Esophagus mucosa (tissue), 1 donor: Measurements from ENCODE around the gene ZSCAN12. TPM values are rescaled to one million over a fixed set of nuclear protein-coding genes. Genes with fewer than 3 reads are reported as not detected.

Experiments used
- total RNA-seq: library from RNA; stranded (reverse); gene quantifications from one replicate; pipeline ENCODE4 v1.2.4, GENCODE V29; 2023
- donor health status: DM: yes; HTN: yes; CAD: no.

The ZSCAN12 gene
- total RNA-seq, 1 donor from 2014 or later, result 2.5 TPM

Other genes with a start within 250 kb of the ZSCAN12 start
- 6.4 TPM for gene ZSCAN9, start 174.5 kb downstream of the ZSCAN12 start, total RNA-seq
- 2.6 TPM for gene ZKSCAN4, start 147.5 kb downstream of the ZSCAN12 start, total RNA-seq
- gene NKAPL, start 140.4 kb downstream of the ZSCAN12 start, total RNA-seq, result 0.12 TPM
- gene ZSCAN26, start 132.6 kb downstream of the ZSCAN12 start, total RNA-seq, result 3.5 TPM
- gene PGBD1, start 118.2 kb downstream of the ZSCAN12 start, total RNA-seq, result 0.76 TPM
- gene ZSCAN31, start 63.6 kb downstream of the ZSCAN12 start, total RNA-seq, result 9.4 TPM
- gene ZKSCAN3, start 49.8 kb downstream of the ZSCAN12 start, total RNA-seq, result 2.4 TPM
- 0.72 TPM for gene ZSCAN23, start 43.7 kb upstream of the ZSCAN12 start, total RNA-seq
- not detected for gene GPX6, start 116.0 kb upstream of the ZSCAN12 start, total RNA-seq
- gene GPX5, start 126.1 kb upstream of the ZSCAN12 start, total RNA-seq, result not detected